IPS DF 19.7 (cell line): ENCODE results near the gene DLGAP3.

Experiments used
- DNase-seq: peaks from one replicate; pipeline ENCODE4 v3.0.0-alpha.2; 2013; ENCODE audit warnings: low read depth, low spot score

The DLGAP3 gene

GRCh38 chr1:34868230-34869049, 61.0 kb downstream of the DLGAP3 start:
- DNase-seq: no peak

- no peak for DNase-seq
Observed at GRCh38 chr1:34867415-34867814, 62.0 kb downstream of the DLGAP3 start.

- DNase-seq: no peak
Observed at GRCh38 chr1:34866762-34867109, 62.7 kb downstream of the DLGAP3 start.

GRCh38 chr1:34865981-34866761, 63.3 kb downstream of the DLGAP3 start:
- no peak for DNase-seq

- DNase-seq: no peak
Observed at GRCh38 chr1:34865573-34865972, 63.9 kb downstream of the DLGAP3 start.

GRCh38 chr1:34864759-34865158, 64.7 kb downstream of the DLGAP3 start:
- no peak for DNase-seq

- no peak for DNase-seq
Observed at GRCh38 chr1:34863501-34863900, 65.9 kb downstream of the DLGAP3 start.

- peak; percentile 74 for DNase-seq
Observed at GRCh38 chr1:34859446-34860200, 69.8 kb downstream of the DLGAP3 start, which contains the start of gene SMIM12. TSS of gene SMIM12 (minus strand) at chr1:34859749. CDS start at chr1:34855977, 3,772 bp downstream.

GRCh38 chr1:34858901-34859445, 70.5 kb downstream of the DLGAP3 start:
- no peak for DNase-seq

- DNase-seq: no peak
Observed at GRCh38 chr1:34856697-34857096, 72.8 kb downstream of the DLGAP3 start.

- DNase-seq: peak; percentile 96
Observed at GRCh38 chr1:34852677-34853217, 76.7 kb downstream of the DLGAP3 start.

GRCh38 chr1:34851431-34852105, 77.9 kb downstream of the DLGAP3 start:
- DNase-seq: no peak

- DNase-seq: no peak
Observed at GRCh38 chr1:34850382-34850781, 79.1 kb downstream of the DLGAP3 start.

- DNase-seq: no peak
Observed at GRCh38 chr1:34847094-34847493, 82.4 kb downstream of the DLGAP3 start.

- no peak for DNase-seq
Observed at GRCh38 chr1:34846265-34846664, 83.2 kb downstream of the DLGAP3 start.

- DNase-seq: no peak
Observed at GRCh38 chr1:34845131-34845901, 84.1 kb downstream of the DLGAP3 start.

GRCh38 chr1:34844252-34844634, 85.2 kb downstream of the DLGAP3 start:
- DNase-seq: no peak

GRCh38 chr1:34843392-34844251, 85.8 kb downstream of the DLGAP3 start:
- no peak for DNase-seq

- no peak for DNase-seq
Observed at GRCh38 chr1:34842952-34843371, 86.5 kb downstream of the DLGAP3 start.
